ELR (cell line): ENCODE results near the gene LRRN2.
A peak's percentile ranks its signal among the peaks of the same experiment; 100 is the strongest.
"Not testable (repeated sequence)": the region's sequence is repeated elsewhere in the genome, so short reads cannot be mapped to it uniquely, and the experiment has no call there.

ENCODE experiments used
- DNase-seq: peaks from one replicate; pipeline ENCODE4 v3.0.0-alpha.2; 2015; ENCODE audit warnings: low read depth

The LRRN2 gene

GRCh38 chr1:204629459-204629858, 56.1 kb downstream of the LRRN2 start:
- not testable (repeated sequence) for DNase-seq

DNA sequence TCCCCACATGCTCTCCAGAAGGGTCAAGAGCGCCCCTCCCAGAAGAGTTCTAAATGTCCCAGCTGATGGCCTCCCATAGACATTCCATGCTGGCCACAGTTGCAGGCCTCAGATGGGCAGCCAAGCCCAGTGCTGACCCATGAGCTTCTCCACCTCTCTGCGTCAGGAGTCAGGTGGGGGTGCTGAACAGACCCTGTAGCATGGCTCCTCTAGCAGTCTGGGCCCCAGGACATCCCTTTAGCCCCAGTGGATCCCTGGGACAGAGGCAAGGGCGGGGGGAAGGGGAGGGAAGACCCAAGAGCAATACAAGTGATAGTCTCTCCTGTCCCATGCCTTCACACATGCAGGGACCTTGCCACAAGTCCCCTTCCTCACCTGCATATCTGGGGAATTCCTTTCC, 56.7 kb downstream of the LRRN2 start:
- DNase-seq = no peak

GRCh38 chr1:204627436-204627835, 58.1 kb downstream of the LRRN2 start:
- no peak for DNase-seq

DNA sequence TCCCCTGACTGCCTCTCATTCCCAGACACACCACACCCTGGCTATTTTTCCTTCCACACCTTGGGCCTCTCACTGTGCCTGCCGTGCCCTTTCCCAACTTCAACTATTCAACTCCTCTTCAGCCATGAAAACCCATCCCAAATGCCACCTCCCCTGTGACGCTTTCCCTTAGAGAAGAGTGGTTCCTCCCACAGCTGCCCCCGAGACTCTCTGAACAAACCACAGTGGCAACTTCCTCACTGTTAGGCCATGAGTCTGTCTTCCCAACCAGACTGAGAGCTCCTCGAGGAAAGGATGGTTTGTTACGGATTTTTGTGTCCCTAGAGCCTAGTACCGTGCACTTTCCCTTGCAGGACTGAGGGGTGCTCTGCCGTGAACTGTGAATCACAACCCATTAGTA, 59.2 kb downstream of the LRRN2 start:
- no peak for DNase-seq

- no peak for DNase-seq
Measured at GRCh38 chr1:204624631-204625216, 60.8 kb downstream of the LRRN2 start.

- DNase-seq = peak; percentile 48
Measured at GRCh38 chr1:204623894-204624361, 61.6 kb downstream of the LRRN2 start.

- DNase-seq = peak; percentile 66
Measured at GRCh38 chr1:204623365-204623893, 62.1 kb downstream of the LRRN2 start.

DNA sequence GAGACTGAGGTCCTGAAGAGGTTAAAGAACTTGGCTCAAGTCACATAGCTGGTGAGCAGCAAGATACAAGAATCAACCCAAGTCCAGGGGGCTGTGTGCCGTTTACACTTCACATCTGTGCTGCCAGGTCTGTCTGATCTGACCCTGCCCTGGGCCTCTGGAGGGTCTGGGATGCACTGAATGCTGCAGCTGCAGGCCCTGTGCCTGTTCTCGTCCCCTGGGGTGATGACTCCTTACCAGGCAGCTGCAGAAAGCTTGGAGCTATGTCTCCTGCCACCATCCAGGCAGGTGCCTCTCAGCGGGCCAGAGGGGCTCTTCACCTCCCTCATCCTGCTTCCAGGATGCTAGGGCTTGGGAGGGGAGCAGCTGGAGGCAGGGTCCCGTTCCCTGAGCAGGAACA, 63.5 kb downstream of the LRRN2 start:
- no peak for DNase-seq

GRCh38 chr1:204621396-204621795, 64.1 kb downstream of the LRRN2 start:
- no peak for DNase-seq

DNA sequence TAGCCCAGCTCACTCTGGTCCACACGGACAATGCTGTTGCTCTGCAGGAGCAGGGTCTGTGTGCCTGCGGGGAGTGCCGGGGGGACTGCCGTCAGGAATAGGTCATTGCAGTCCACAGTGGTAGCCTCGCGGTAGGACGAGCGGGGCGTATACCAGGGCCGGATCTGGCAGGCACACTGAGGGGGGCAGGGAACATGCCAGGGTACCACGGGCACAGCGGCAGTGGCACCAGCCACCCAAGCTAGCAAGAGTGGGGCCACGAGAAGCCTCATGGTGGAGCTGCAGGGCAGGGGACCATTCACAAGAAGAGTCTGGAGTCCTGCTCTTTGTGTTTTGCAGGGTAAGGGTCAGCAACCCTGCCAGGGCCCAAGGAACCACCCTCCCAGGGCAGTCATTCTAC, 65.8 kb downstream of the LRRN2 start:
- no peak for DNase-seq

GRCh38 chr1:204618148-204618760, 67.3 kb downstream of the LRRN2 start:
- DNase-seq = no peak

- no peak for DNase-seq
Measured at GRCh38 chr1:204617256-204618147, 68.0 kb downstream of the LRRN2 start.

DNA sequence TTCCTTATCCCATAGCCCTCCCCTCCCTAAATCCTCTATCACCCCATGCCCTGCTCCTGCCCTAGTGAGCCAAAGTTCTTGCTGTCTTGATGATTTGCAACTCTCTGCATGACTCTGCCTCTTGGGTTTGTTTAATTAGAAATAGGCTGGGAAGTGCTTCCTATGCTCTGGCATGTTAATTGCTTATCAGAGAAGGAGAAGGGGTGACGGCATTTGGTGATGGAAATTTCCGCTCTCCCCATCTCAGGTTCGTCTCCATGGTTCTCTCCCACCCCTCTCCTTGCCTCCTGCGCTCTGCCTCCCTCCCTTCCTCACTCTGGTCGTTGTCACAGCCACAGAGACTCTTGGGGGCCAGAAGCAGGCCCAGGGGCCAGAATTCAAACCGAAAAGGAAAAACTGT, 68.9 kb downstream of the LRRN2 start:
- DNase-seq = no peak

- DNase-seq = no peak
Measured at GRCh38 chr1:204615881-204616280, 69.7 kb downstream of the LRRN2 start.

DNA sequence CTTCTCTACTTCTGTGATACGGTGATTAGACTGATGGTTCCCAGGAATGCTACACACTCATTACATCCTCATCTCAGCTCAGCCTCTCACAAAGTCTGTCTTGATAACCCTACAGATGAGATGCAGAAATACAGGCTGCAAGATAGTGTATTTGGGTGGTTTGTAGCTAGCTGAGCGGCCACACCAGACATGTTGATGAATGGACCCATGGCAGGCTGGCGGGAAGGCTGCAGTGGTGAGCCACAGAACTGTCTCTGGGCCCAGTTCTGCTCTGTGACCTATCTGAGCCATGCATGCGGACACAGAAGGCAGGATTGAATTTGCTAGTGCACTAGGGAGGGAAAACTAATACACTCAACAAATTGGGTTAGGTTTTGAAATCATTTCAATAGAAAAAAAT, 71.9 kb downstream of the LRRN2 start:
- no peak for DNase-seq

DNA sequence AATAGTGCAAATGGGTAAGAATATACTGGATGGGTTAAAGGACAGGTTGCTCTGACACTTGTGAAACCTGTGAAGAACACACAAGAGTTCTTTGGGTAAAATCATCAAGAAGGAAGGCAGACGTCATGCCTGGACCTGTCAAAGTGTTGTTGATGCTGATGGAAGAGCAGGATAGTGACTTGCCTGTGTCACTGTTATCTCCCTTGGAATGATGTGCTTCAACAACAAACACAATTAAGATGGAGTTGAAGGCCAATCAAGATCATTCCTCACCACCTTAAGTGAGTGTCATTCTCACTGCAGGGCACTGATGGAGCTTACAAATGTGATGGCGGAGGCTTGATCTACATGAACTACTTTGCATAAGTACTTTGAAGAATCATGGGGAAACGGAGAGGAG, 73.2 kb downstream of the LRRN2 start:
- no peak for DNase-seq

DNA sequence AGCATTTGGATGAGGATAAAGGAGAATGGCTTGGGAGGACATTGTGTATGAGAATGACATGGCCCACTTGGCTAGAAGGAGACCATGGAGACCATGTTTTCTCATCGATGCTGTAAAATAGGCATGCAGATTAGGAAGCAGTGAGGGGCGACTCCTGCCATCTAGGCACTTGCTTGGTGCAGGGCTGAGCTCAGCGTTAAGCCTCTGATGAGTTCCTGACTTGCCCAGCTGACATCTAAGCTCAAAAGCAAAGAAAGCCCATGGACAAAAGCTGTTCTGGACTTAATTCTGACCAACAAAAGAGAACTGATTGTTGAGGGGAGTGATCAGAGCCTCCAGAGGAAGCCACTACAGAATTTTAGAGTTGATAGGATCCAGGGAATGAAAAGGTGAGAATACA, 74.5 kb downstream of the LRRN2 start:
- no peak for DNase-seq

DNA sequence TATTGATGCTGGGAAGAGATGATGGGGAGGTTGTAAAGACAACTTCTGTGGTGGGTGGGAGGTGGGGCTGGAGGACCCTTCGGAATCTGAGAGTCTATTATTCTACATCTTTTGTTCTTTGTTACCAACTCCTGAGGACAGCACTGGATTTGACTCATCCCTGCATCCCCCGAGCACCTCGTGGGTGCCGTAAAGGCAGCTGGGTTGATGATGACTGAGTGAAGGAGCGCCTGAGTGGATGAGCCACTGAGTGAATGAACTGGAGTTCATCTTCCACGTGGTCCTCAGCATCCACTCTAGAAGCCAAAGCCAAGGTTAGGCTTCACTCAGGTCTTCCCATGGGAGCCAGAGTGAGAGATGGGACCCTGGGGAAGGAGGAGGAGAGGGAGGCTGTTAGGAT, 77.6 kb downstream of the LRRN2 start:
- DNase-seq = no peak

DNA sequence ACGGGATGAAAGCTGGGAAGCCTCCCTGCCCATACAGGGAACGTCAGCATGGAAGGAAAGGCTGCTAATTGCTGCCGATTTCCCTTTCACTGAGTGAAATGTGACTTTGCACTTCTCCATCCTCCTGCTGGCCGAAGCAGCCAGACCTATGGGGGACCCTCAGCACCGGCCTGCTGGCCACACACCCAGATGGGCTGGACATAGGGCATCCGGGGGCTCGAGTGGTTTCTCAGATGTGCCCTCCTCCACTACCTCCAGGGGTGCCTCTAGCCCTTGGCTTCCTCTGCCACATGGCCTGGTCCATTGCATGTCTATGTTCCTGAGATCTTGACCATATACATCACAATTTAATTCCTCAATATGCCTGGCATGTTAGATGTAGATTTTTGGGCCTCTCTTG, 79.7 kb downstream of the LRRN2 start:
- no peak for DNase-seq

GRCh38 chr1:204602871-204603542, 82.5 kb downstream of the LRRN2 start:
- no peak for DNase-seq

GRCh38 chr1:204602111-204602579, 83.4 kb downstream of the LRRN2 start:
- no peak for DNase-seq

- DNase-seq = peak; percentile 21
Measured at GRCh38 chr1:204600968-204601367, 84.6 kb downstream of the LRRN2 start.
